Peyer's patch (tissue), 4 donors: Measurements from ENCODE around the gene C10orf53.

Source experiments
- POLR2A ChIP-seq, 2 donors: fragments of 450-650 bp; IDR thresholded peaks; one replicate each; pipeline ENCODE4 v1.5.1; 2017; ENCODE audit warnings: antibody characterized with exemption in 2 of 2, mild to moderate bottlenecking in 2 of 2, moderate library complexity in 2 of 2
- TF ChIP-seq, protein P1 (sequence below), 6 experiments: fragments of 450-650 bp in 4 of 6; fragments of 200-600 bp in 2 of 6; sonication (generic) in 1 of 6; IDR thresholded peaks; one replicate each; pipeline ENCODE4 v1.5.1; 2017 to 2019; ENCODE audit warnings: antibody characterized with exemption in 6 of 6, mild to moderate bottlenecking in 3 of 6, moderate library complexity in 1 of 6

DNA sequence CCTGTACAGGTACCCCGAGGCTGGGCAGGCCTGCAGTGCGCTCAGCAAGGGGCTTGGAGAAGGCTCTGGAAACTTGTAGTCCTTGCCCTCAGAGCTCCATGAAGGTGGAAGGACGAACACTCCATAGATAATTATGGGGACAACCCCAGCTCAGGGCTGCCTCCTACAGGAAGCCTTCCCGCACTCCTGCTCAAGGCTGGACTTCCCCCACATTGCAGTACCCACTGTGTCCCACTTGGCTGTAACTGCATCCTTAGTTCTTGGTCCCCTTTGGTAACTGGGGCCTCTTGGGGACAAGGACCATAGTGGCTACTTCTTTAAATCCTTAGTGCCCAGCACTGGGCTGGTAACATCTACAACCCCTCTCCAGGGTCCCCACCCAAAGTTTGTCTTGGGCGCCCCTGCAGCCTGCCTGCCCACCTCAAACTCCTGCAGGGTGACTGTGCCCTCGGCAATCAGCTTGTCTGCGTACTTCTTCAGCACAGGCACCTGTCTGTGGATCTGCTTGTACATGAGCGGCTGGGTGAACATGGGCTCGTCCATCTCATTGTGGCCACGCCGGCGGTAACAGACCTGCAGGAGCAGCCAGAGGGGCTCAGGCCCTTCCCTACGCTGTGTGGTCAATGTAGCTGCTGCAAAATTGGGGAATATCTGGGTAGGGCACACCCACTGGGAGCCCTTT lies 65.6 kb downstream of the C10orf53 start:
- TF ChIP-seq, protein P1, sequence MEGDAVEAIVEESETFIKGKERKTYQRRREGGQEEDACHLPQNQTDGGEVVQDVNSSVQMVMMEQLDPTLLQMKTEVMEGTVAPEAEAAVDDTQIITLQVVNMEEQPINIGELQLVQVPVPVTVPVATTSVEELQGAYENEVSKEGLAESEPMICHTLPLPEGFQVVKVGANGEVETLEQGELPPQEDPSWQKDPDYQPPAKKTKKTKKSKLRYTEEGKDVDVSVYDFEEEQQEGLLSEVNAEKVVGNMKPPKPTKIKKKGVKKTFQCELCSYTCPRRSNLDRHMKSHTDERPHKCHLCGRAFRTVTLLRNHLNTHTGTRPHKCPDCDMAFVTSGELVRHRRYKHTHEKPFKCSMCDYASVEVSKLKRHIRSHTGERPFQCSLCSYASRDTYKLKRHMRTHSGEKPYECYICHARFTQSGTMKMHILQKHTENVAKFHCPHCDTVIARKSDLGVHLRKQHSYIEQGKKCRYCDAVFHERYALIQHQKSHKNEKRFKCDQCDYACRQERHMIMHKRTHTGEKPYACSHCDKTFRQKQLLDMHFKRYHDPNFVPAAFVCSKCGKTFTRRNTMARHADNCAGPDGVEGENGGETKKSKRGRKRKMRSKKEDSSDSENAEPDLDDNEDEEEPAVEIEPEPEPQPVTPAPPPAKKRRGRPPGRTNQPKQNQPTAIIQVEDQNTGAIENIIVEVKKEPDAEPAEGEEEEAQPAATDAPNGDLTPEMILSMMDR (IDR thresholded peaks at IDR 0.05), result no peak
- no peak for TF ChIP-seq POLR2A (IDR thresholded peaks at IDR 0.05)
